Kidney (tissue), 14 donors: ENCODE data around the gene UNCX. TPM values are rescaled to one million over a fixed set of nuclear protein-coding genes. Genes with fewer than 3 reads are reported as not detected.

Source experiments
- DNase-seq, 5 donors: peaks; one replicate each; pipeline ENCODE4 v3.0.0-alpha.2; 2013 to 2020
- FAIRE-seq: peaks from 2 replicates; lab custom pipeline; 2012; peaks lifted over from hg19 to GRCh38; lab: Jason Lieb, UNC
- H3K27ac ChIP-seq, 2 donors: one replicate each; pipeline ENCODE4 v1.7.0; 2013; ENCODE audit warnings: low read depth in 2 of 2, low read length in 2 of 2, inconsistent platforms in 1 of 2
- H3K27me3 ChIP-seq: one replicate; pipeline ENCODE4 v1.7.1; 2013; ENCODE audit warnings: low read length, inconsistent platforms; ENCODE audit not compliant: control insufficient read depth, insufficient read depth
- H3K36me3 ChIP-seq, 3 donors: one replicate each; pipeline versions ENCODE4 v1.7.0 to v1.7.1; 2013; ENCODE audit warnings: low read length in 3 of 3, control low read depth in 1 of 3, inconsistent platforms in 1 of 3; ENCODE audit not compliant: insufficient read depth in 3 of 3, control insufficient read depth in 2 of 3
- H3K4me1 ChIP-seq, 3 donors: one replicate each; pipeline versions ENCODE4 v1.7.0 to v1.7.1; 2013; ENCODE audit warnings: low read length in 3 of 3, inconsistent platforms in 1 of 3, low read depth in 1 of 3; ENCODE audit not compliant: control insufficient read depth in 2 of 3, insufficient read depth in 2 of 3
- H3K4me3 ChIP-seq, 3 donors: one replicate each; pipeline versions ENCODE4 v1.7.0 to v1.8.1; 2013; ENCODE audit warnings: low read length in 3 of 3, control low read depth in 1 of 3, inconsistent platforms in 1 of 3
- H3K9ac ChIP-seq, 3 donors: one replicate each; pipeline versions ENCODE4 v1.7.0 to v1.7.1; 2013; ENCODE audit warnings: low read length in 3 of 3, control low read depth in 1 of 3, inconsistent platforms in 1 of 3
- H3K9me3 ChIP-seq, 3 donors: one replicate each; pipeline versions ENCODE4 v1.7.0 to v1.7.1; 2013; ENCODE audit warnings: low read length in 3 of 3, control low read depth in 1 of 3, inconsistent platforms in 1 of 3; ENCODE audit not compliant: control insufficient read depth in 2 of 3, insufficient read depth in 1 of 3
- intact Hi-C: fragments of 100-400 bp; cut with DNase I; formaldehyde crosslinking; loops from one replicate; pipeline ENCODE4 v1.11.1; 2022
- polyA plus RNA-seq: library from polyadenylated mRNA; stranded (reverse); fragments of 350-450 nt; fragmentation: Illumina TruSeq; extraction: RNeasy Lipid Tissue Mini Kit (QIAGEN cat#74804); gene quantifications from one replicate; pipeline ENCODE4 v1.2.3, GENCODE V29; 2014; ENCODE audit warnings: low read depth, low replicate concordance; ENCODE audit not compliant: insufficient read depth
- total RNA-seq: library from RNA; stranded (reverse); fragmentation: NEBNext Ultra II Directional; extraction: Animal tissue kit (Norgen Biotek cat#: 25700); gene quantifications from one replicate; pipeline ENCODE4 v1.2.1, GENCODE V29; 2021
- TF ChIP-seq, protein P1 (sequence below): IDR thresholded peaks from 3 replicates; pipeline ENCODE4 v1.5.1; 2012; ENCODE audit warnings: mild to moderate bottlenecking, moderate library complexity, borderline replicate concordance; ENCODE audit not compliant: insufficient read depth; ENCODE audit errors: extremely low read depth
- donor health status: control.
- donor health status: control.
- donor health status: control.
- donor health status: control.
- donor health status: control.
- donor health status: DM: yes; HTN: yes; CAD: no.
- donor health status: Normal renal cell carcinoma (clear cell type).

The UNCX gene
- total and polyA plus RNA-seq, 2 donors from 2014 or later: 1.4 to 2.0 TPM

DNA sequence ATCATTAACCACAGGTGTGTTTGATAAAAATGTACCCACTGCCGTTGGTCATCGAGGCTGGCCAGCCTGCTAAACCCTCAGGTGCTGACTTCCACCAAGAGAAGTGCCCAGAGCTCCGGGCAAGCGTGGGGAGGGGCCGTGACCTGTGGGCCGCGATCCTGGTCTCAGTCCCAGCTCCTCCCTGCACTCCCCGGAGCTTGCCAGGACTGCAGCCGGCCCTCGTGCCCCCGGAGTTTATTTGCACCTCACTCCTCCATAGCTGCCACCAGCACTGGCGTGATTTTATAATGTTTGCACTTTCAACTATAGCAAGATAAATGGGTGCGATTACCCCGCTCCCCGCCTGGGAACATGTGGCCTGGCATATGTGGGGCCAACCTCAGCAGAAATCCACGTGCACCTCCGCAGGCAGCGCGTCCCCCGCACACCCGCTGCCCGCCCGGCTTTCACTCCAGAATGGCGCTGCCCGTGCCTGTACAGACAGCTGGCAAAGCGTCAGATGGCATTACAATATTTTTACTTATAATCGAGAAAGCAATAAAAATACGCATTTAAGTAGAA is 30.8 kb downstream of the UNCX start:
- H3K27me3 ChIP-seq: no peaks in the 10 kb centered on the region
- no peak overlapping the region for H3K9ac ChIP-seq
- TF ChIP-seq, protein P1, sequence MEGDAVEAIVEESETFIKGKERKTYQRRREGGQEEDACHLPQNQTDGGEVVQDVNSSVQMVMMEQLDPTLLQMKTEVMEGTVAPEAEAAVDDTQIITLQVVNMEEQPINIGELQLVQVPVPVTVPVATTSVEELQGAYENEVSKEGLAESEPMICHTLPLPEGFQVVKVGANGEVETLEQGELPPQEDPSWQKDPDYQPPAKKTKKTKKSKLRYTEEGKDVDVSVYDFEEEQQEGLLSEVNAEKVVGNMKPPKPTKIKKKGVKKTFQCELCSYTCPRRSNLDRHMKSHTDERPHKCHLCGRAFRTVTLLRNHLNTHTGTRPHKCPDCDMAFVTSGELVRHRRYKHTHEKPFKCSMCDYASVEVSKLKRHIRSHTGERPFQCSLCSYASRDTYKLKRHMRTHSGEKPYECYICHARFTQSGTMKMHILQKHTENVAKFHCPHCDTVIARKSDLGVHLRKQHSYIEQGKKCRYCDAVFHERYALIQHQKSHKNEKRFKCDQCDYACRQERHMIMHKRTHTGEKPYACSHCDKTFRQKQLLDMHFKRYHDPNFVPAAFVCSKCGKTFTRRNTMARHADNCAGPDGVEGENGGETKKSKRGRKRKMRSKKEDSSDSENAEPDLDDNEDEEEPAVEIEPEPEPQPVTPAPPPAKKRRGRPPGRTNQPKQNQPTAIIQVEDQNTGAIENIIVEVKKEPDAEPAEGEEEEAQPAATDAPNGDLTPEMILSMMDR: no peak
- no peak overlapping the region for H3K4me3 ChIP-seq
- no peaks in the 10 kb centered on the region for H3K9me3 ChIP-seq
- DNase-seq (peak in 1 of 5 donors; percentile 39), FAIRE-seq (no peak)
- intact Hi-C loops: no loop called here
- no peaks in the 10 kb centered on the region for H3K36me3 ChIP-seq
- no peak overlapping the region for H3K27ac ChIP-seq
- no peaks in the 10 kb centered on the region for H3K4me1 ChIP-seq

DNA sequence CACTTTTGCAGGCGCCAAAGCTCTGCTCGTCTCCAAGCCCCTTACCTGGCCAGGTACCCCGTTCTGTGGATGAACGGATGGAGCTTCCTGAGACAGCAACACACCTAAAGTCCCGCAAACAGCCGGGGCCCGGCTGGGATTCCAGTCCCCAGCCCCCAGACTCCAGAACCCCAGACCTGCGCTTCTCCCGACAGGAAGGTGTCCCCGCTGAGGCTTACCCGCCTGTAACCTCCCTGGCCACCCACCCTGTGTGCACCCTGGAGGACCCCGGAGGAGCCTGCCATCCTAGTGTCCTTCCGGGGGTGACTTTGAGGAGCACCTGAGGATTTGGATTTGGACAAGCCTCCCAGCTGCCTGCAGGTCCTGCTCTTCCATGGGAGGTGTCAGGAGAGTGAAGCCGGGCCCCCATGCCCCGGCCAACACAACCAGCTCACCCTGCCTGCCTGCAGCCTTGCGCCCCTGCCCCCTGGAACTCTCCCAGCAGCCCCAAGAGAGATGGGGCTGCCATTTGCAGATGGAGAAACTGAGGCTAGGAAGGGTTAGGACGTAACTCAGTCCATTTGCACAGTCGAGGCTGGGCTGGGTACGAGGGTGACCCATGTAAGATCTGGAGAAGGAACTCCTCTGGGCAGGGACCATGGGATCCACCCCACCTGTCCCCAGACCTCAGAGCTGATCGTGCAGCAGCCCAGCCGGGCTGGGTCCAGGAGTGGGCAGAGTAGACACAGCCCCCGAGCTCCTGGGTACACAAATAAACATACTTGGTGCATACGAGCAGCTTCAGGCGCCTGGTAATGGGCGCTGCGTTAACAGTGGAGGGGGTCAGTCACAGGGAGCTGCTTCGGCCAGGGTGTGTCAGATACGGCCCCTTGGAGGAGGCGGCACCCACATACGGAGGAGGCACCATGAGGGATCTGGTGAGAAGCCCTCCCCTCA is 31.9 kb downstream of the UNCX start:
- Histone ChIP-seq H3K27me3 (no peaks in the 10 kb centered on the region), H3K9me3 (no peaks in the 10 kb centered on the region), H3K9ac (no peak overlapping the region), H3K36me3 (no peaks in the 10 kb centered on the region), H3K4me1 (no peaks in the 10 kb centered on the region), H3K27ac (no peak overlapping the region), H3K4me3 (no peak overlapping the region)
- FAIRE-seq: no peak
- intact Hi-C loops: no loop called here
- DNase-seq: peak in 2 of 5 donors; percentile 39 to 60
- TF ChIP-seq, protein P1: no peak

DNA sequence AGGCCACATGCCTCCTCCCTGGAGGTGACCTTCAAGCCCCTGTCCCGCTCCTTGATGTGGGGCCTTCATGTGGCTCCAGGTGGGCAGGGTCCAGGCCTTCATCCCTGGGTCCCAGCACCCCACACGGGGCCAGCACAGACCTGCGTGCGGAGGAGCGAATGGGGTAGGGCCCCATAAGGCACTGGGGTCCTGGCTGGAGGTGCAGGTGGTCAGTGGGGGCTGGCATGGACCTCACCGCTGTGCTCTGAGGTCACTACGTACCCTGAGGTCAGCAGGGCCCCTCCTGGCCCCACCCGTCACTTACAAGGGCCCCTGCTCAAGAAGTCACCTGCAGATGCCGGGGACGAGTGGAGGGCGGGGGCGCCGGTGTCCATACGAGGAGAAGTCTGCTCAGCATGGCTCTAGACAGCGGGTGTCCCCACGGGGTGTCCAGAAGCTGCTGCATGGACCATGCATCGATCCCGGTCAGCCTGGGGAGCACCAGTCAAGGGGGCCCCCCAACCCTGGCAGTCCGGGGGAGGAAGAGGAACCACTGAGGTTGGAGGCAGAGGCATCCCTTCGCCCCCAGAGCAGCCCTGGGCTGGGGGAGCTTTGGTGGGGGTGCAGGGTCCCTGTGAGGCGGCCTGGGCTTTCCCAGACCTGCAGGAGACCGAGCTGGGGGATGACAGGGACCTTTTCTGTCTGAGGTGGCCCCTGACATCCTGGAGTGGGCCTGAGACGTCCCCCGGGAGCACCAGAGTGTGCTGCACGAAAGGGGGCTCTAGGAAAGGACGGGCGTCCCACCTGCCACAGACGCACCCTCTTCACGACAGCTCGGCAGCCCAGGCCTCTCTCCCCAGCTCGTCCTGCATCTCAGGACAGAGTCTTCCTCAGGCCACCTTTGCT is 34.6 kb downstream of the UNCX start:
- TF ChIP-seq, protein P1: no peak
- DNase-seq: peak in 2 of 5 donors; percentile 37 to 64
- no peak overlapping the region for H3K4me3 ChIP-seq
- intact Hi-C loops: no loop called here
- FAIRE-seq: no peak
- H3K9ac ChIP-seq: no peak overlapping the region
- no peaks in the 10 kb centered on the region for H3K36me3 ChIP-seq
- no peak overlapping the region for H3K27ac ChIP-seq
- H3K9me3 ChIP-seq: no peaks in the 10 kb centered on the region
- H3K4me1 ChIP-seq: no peaks in the 10 kb centered on the region
- no peaks in the 10 kb centered on the region for H3K27me3 ChIP-seq
